Germinal center (tissue), 1 donor: ENCODE data around the gene MLXIP.

ENCODE experiments used
- DNase-seq: peaks from one replicate; pipeline ENCODE4 v3.0.0; 2012; ENCODE audit warnings: mixed read lengths, low spot score

MLXIP gene

DNA sequence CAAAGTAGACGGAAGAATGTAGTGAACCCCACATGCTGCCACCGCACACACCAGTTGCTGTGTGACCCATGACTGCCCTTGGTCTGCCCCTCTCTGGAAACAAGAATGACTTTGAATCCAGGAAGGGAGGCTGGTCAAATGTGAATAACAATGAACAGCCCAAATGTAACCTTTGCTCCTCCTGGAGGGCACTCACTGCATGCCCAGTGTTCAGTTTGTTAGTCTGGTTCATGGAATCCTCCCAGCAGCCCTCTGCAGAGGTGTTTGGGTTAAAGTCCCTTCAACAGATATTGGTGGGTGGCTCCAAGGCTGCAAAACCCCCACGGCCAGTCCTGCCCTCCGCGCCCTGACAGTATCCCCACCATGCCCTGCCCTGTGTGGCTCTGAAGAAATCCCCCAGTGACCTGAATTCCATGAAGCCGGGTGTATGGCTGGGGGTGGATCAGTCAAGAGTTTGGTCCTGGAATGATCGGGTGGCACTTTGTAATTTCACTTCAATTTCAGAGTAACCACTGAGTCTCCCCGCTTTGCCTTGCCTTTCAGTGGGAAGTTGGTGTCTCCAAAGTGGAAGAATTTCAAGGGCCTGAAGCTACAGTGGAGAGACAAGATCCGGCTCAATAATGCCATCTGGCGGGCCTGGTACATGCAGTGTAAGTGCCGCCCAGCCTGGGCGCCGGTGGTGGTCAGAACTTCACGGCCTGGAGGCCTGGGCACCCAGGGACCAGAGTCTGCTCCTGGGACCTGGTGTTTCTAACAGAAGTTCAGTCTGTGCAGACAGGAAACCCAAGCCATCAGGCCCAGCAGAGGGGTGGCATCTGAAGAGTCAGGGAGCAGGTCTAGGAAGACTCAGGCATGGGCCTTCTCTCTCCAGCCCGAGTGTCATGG lies 48.4 kb downstream of the MLXIP start:
- no peak for DNase-seq

GRCh38 chr12:122127839-122128238 lies 49.3 kb downstream of the MLXIP start:
- no peak for DNase-seq

GRCh38 chr12:122128481-122128880 lies 49.9 kb downstream of the MLXIP start:
- no peak for DNase-seq

GRCh38 chr12:122129131-122129530 lies 50.6 kb downstream of the MLXIP start:
- no peak for DNase-seq

GRCh38 chr12:122130150-122130549 lies 51.6 kb downstream of the MLXIP start:
- DNase-seq = no peak

- no peak for DNase-seq
Observed at GRCh38 chr12:122133192-122133950, 54.8 kb downstream of the MLXIP start.

DNA sequence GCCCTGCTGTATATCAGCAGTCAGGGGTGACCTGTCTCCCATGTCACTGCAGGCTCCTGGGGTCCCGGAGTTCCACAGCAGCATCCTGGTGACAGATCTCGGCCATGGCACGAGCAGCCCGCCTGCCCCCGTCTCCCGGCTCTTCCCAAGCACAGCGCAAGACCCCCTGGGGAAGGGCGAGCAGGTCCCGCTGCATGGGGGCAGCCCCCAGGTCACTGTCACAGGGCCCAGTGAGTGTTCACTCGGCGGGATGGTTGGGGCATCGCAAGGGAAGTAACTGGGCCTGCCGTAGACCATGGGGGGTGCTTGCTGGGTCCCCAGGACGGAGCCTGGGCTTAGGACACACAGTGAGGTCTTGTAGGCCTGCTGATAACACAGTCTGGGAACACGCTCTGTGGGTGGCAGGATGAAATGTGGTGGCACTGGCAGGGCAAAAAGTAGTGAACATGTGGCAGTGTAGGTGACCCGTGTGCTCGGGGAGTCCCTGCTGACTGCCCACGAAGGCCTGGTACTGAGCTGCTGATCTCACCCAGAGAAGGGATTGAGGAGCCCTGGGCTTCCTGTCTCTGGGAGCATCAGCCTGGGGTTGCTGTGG lies 57.0 kb downstream of the MLXIP start:
- no peak for DNase-seq

DNA sequence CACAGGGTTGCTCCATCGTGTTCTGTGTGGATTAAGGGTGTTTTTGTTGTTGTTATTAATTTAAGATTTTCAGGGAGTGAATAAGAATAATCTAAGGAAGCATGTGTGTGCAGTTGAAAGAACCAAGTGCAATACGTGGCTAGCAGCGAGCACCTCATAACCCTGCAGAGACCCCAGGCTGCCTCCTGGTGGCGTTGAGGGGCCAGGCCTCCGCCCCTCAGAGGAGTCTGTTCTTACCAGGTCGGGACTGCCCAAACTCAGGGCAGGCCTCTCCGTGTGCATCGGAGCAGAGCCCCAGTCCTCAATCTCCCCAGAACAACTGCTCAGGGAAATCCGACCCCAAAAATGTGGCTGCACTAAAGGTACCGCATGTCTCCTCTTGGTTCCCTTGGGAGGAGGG lies 58.7 kb downstream of the MLXIP start:
- DNase-seq = no peak

DNA sequence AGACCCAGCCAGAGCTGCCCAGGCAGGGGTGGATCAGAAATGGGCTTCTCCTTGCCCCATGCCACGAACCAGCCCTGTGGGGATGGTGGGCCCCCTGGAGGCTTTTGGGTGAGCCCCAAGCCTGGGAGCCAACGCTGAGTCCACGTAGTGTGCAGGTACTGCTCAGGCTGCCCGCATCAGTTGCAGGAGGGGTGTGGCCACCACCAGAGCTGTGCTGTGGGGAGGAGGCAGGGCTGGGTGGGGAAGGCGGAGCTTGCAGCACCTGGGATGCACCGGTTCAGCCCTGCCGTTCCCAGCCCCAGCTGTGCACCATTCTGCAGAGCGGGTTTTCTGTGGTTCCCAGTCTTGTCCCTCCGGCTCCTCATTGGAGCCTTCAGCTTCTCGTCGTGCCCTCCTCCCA lies 59.1 kb downstream of the MLXIP start:
- no peak for DNase-seq

DNA sequence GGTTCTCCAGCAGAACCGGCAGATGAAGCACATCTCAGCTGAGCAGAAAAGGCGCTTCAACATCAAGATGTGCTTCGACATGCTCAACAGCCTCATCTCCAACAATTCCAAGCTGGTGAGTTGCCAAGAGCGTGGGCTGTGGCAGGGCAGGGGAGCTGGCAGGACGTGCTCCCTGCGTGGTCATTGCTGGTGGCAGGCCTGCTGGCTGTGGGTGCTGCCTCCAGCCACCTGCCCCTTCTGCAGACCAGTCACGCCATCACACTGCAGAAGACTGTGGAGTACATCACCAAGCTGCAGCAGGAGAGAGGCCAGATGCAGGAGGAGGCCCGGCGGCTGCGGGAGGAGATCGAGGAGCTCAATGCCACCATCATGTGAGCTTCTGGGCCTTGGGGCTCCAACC lies 59.6 kb downstream of the MLXIP start:
- DNase-seq = no peak

DNA sequence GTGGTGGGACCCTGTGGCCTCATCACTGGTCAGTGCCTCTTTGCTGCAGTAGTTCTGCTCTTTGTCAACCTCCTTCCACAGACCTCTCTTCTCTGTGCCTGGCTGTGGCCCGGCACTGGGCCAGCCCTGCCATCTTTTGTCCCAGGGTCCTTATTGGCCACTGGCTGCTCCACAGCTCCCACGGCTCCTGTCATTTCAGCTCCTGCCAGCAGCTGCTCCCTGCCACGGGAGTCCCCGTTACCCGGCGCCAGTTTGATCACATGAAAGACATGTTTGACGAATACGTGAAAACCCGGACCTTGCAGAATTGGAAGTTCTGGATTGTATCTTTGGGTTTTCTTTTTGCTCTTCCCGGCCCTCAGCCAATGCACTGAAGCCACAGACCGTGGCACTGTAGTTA lies 60.1 kb downstream of the MLXIP start:
- no peak for DNase-seq

DNA sequence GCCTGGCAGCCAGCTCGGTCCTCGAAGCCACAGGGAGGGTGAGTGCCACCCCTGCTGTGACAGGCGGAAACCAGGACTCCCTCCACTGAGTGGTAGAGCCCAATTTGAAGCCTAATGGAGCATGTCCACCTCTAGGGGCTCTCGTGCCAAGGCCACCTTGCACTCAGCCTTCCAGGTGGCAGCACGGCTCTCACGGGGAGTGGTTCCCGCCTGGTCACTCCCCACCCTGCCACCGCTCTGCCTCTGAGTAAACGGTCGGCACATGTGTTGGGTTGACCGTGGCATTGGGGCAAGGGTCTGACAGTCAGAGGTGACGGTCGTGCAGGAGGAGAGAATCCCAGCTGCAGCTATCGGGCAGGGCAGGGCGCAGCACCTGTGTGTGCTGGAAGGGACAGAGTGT lies 60.7 kb downstream of the MLXIP start:
- DNase-seq = no peak

GRCh38 chr12:122139941-122140340 lies 61.4 kb downstream of the MLXIP start:
- no peak for DNase-seq

DNA sequence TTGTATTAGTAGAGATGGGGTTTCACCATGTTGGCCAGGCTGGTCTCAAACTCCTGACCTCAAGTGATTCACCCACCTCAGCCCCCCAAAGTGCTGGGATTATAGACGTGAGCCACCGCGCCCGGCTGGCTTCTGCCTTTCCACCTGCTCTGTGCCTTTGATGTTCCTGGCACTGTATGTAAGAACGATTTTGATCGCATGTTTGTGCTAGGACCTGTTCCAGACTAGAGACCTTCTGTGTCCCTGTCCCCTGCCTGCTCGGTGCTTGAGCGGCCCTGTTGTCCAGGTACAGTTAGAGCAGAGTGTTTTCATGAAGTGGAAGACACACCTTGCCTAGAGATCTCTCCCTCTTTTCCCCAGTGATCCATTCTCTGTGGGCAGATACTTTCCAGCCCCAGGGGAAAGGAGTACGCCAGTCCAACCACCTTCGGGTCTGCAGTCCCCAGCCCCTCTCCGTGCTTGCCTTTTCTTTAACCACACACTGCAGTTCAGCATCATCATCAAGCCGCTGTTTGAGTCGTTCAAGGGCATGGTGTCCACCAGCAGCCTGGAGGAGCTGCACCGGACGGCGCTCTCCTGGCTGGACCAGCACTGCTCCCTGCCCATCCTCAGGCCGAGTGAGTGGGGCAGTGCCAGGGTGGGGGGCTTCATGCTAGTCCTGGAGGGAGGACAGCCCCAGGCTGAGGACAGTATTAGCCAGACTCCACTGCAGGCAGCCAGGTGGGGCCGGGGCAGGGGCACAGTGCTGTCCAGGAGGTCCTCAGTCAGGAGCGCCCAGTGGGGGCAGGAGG lies 62.1 kb downstream of the MLXIP start:
- DNase-seq = no peak

GRCh38 chr12:122141911-122142725 lies 63.6 kb downstream of the MLXIP start:
- no peak for DNase-seq

GRCh38 chr12:122142857-122143256 lies 64.3 kb downstream of the MLXIP start:
- no peak for DNase-seq

DNA sequence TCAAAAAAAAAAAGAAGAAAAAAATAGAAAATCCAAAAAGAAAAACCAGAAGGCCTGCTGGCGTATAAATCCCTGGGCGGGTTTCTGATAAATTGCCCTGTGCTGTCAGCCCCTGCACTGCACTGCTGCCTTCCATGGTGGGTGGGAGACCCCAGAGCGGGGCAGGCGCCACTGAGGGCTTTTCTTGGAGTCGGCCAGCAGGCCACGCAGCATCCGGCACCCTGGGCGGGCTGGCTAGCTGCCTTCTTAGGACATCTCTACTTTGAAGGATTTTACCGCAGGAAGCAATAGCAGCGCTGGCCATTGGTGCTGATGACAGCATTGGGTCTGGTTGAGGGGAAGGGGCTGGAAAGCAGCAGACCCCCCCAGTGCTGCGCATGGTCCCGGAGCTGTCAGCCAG lies 66.3 kb downstream of the MLXIP start:
- DNase-seq = no peak

DNA sequence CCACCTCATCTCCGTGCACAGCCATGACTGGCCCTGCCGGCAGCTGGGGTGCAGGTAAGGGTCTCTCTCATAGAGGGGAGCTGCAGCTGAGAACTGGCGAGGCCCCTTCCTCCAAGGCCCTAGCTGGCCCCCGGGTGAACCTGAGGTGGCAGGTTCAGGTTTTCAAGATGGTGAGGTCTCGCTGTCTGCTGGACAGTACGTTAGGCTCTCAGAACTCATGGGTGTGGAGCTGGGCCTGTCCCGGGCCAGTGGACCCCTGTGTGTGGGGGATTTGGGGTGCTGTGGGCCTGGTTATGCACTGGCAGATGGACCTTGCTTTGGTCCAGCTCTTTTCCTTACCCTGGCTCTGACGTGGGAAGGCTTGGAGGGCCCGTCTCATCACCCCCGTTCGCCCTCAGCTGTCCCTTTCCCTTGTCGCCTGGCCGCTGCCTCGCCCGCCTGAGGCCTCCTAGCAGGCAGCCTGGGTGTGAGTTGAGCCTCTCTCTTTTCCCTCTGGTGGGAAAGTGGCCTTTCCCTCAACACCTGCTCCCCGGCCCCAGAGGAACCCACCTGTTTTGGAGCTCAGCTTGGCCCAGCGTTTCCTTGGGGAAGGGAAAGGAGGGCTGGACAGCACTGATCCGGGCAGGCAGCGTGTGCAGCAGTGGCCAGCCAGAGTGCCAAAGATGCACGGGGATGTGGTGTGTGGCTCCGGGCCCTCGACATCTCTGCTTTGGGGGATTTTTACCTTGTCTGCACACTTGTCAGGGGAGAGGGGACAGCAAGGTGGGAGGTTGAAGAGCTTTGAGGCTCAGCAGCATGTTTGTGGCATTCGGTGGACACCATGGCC lies 67.2 kb downstream of the MLXIP start:
- DNase-seq = no peak

GRCh38 chr12:122147514-122148290 lies 69.1 kb downstream of the MLXIP start:
- DNase-seq = no peak

DNA sequence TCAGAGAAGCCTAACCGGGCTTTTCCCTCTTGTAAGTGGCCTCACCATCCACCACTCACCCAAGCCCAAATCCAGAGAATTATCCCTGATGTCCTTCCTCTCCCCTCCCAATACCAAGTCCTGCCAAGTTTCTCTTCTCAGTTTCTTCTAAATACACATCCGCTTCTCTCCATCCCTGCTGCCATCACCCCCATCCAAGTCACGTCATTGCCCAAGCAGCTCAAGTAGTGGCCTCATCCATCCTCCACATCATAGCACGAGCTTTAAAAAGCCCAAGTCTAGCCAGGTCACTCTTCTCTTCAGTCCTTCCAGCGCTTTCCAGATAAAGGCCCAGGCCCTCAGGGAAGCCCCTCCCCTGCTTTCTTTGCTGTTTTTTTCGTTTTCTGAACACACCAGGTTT lies 70.1 kb downstream of the MLXIP start:
- no peak for DNase-seq
